GM21737 (cell line): ENCODE results near the gene CRIM1.

ENCODE experiments used
- ATAC-seq: cut with Tn5 transposase; IDR thresholded peaks from one replicate; pipeline ENCODE4 v1.9.1; 2021; ENCODE audit warnings: mild to moderate bottlenecking, moderate library complexity; ENCODE audit not compliant: unreplicated experiment

The CRIM1 gene

GRCh38 chr2:36511858-36512603 lies 156.5 kb downstream of the CRIM1 start:
- ATAC-seq, result no peak

GRCh38 chr2:36512705-36513104 lies 157.1 kb downstream of the CRIM1 start:
- ATAC-seq, result no peak

- no peak for ATAC-seq
Measured at GRCh38 chr2:36513661-36514060, 158.1 kb downstream of the CRIM1 start.

- no peak for ATAC-seq
Measured at GRCh38 chr2:36515538-36515937, 160.0 kb downstream of the CRIM1 start.

GRCh38 chr2:36516136-36516870 lies 160.7 kb downstream of the CRIM1 start:
- no peak for ATAC-seq

- no peak for ATAC-seq
Measured at GRCh38 chr2:36520431-36520830, 164.9 kb downstream of the CRIM1 start.

GRCh38 chr2:36523153-36523552 lies 167.6 kb downstream of the CRIM1 start:
- ATAC-seq, result no peak

GRCh38 chr2:36525245-36525644 lies 169.7 kb downstream of the CRIM1 start:
- ATAC-seq, result no peak

DNA sequence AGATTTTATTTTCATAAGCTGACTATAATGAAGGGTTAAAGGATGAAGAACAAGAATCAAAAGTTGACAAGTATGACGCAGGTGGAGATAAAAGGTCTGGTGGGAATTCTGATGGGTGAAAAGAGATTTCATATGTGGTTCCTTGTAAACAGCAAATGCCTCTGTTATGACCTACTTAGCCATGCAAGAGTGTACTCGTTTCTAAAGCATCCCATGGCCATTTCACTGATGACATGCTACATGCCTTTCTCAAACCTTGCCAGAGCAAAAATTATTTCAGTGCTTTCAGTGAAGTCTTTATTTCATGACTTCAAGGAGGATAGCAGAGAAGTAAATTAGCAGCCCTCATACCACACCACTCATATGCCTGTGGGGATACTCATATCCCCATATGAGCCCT lies 170.6 kb downstream of the CRIM1 start:
- no peak for ATAC-seq

- ATAC-seq, result peak; percentile 50
Measured at GRCh38 chr2:36528274-36528673, 172.7 kb downstream of the CRIM1 start.

- ATAC-seq, result peak; percentile 8
Measured at GRCh38 chr2:36528766-36529392, 173.3 kb downstream of the CRIM1 start.

- peak; percentile 69 for ATAC-seq
Measured at GRCh38 chr2:36530178-36530982, 174.8 kb downstream of the CRIM1 start.

DNA sequence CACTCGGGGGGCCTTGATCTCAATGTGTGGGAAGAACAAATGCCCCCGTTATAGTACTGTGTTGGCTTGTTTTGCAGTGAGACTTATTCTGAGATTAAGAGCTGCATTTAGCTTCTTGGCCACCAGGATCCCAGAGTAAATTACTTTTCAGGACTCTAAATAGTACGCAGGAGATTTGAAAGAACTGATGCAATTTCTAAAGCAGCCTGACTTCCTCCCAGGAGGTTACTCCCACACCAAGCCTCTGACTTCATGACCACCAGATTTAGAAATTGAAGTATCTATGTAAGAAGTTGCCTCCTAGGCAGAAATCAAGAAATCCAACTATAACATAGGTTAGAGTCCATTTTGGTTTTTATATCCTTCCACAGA lies 175.4 kb downstream of the CRIM1 start:
- ATAC-seq, result no peak

GRCh38 chr2:36534275-36534799 lies 178.8 kb downstream of the CRIM1 start:
- no peak for ATAC-seq

DNA sequence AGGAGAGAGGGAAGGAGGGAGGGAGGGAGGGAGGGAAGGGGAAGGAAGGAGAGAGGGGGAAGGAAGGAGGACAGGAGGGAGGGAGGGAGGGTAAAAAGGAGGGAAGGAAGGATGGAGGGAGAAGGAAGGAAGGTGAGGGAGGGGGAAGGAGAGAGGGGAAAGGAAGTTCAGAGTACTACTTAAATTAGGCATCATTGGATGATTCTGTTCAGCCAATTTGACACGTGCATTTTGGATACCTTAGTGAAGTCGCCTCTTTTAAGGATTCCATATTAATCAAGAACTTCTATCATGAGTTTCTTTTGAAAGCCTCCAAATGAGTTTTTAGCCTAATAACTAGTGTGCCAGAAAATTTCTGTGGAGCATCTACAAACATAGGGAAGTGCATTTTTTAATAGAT lies 179.5 kb downstream of the CRIM1 start:
- no peak for ATAC-seq

DNA sequence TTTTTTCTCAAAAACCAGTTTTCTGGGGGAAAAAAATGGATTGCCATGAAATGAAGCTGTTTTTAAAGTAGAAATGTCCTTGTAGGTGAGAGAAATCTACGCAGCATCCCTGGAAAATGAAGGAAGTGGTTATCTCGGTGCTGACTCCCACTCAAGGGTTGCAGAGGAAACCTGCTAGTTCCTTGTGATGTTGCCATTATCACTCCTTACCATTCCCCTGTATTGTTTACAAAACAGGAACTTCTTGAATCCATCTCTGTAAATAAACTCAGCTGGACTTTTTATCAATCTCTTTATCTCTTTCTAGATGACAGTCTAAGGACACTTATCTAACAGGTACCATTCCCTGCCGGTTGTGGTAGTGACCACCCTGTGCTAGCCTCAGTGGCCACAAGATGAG lies 181.2 kb downstream of the CRIM1 start:
- ATAC-seq, result no peak

DNA sequence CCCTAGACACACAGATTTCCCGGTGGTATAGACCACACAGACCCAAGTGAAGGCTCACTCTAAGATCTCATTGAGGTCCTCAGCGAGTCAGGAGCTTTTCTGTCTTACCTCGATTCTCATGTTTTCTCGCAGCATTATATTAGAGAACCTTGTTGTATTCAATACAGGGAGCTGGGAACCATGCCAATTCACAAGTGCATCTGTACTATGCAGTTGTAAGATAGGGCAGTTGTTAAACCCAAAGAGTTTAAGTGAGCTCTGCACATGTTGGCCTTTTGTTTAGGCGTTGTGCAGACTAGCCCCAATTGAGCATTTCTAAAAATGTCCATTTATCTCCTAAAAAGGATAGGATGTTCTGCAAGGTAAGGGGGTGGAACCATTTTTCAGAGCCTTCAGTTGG lies 182.8 kb downstream of the CRIM1 start:
- ATAC-seq, result no peak

DNA sequence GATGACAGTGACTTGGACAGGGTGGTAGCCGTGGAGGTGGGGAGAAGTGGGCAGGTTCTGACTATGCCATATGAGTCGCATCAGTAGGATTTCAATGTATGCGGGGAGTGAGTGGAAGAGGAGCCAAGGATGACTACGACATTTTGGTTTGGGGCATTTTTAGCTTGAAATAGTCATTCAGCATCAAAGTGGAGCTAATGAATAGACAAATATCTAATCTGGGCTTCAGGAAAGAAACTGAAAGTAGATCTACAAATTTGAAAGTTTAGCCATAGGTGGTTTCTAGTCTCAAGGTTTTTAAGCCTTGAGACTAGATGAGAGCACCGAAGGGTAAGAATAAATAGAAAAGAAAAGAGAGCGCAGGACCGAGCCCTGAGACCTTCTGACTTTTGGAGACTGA lies 184.1 kb downstream of the CRIM1 start:
- peak; percentile 75 for ATAC-seq

DNA sequence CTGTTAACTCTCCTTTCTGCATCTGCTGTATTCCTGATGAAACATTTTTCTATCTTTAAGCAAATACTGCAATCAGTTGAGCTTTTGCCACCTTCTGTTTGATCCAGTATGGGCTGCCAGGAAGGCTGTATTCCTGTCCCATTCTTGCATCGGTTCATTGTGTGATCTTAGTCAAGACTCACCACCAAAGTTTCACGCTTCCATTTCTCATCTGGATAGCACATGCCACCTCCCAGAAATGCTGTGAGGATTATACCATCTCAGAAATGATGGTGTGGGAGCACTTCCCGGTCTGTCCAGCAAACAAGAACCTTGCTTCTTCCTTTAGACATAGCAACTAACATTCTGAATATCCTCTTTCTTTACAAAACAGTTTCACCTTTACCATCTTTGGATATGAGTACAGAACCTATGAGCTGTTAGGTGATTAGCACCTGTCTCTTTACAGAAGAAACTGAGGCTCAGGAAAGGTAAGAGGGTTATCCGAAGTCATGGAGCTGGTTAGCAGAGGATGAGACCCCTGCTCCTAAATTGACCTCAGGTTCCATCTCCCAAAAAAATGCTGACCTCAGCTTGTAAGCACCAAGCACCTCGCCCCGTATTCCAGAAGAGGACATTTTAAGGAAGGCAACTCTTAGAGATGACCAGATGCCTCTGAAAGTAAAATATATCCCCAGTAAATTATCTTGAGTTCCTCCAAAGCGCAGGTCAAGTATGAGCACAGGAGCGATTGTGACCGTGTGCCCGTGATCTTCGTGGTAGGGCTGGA lies 185.6 kb downstream of the CRIM1 start:
- no peak for ATAC-seq

- no peak for ATAC-seq
Measured at GRCh38 chr2:36541891-36542595, 186.5 kb downstream of the CRIM1 start.
